OCI-LY7 (cell line): ENCODE results near the gene ELF2. TPM values are rescaled to one million over a fixed set of nuclear protein-coding genes. Genes with fewer than 3 reads are reported as not detected.
"Not testable (repeated sequence)": the region's sequence is repeated elsewhere in the genome, so short reads cannot be mapped to it uniquely, and the experiment has no call there.

Source experiments
- BruUV-seq: library from RNA; stranded (reverse); fragments of 400-500 nt; replicated peaks from 2 replicates; lab custom pipeline; 2021; lab: Mats Ljungman, UMichigan
- CTCF ChIA-PET: fragments of 300-600 bp; sonication (Branson Sonifier 250); formaldehyde crosslinking; loops from one replicate; lab custom pipeline; 2022; ENCODE audit warnings: antibody characterized with exemption; ENCODE audit not compliant: unreplicated experiment; lab: Charles Lee
- POLR2A ChIA-PET: fragments of 300-600 bp; sonication (Branson Sonifier 250); formaldehyde crosslinking; loops from one replicate; lab custom pipeline; 2022; ENCODE audit warnings: antibody characterized with exemption; lab: Charles Lee
- DNase-seq: peaks from one replicate; pipeline ENCODE4 v3.0.0-alpha.2; 2015; ENCODE audit warnings: low spot score
- H2AFZ ChIP-seq: fragments of 200-600 bp; sonication (generic), shearing (Covaris generic); 2 replicates; pipeline ENCODE4 v1.6.1; 2014; ENCODE audit warnings: mild to moderate bottlenecking, antibody characterized with exemption, low read length, moderate library complexity
- H3K27ac ChIP-seq: fragments of 200-600 bp; sonication (generic); 2 replicates; pipeline ENCODE4 v1.5.1; 2014; ENCODE audit warnings: mixed run types, low read depth, mild to moderate bottlenecking, moderate library complexity, low read length, inconsistent platforms; ENCODE audit not compliant: poor library complexity, severe bottlenecking
- H3K36me3 ChIP-seq: fragments of 200-600 bp; sonication (generic); 2 replicates; pipeline ENCODE4 v1.6.1; 2014; ENCODE audit warnings: mild to moderate bottlenecking, antibody characterized with exemption, low read length, moderate library complexity, mixed read lengths; ENCODE audit not compliant: insufficient read depth
- H3K4me1 ChIP-seq: fragments of 200-600 bp; sonication (generic); 2 replicates; pipeline ENCODE4 v1.5.1; 2014; ENCODE audit warnings: mild to moderate bottlenecking, low read length; ENCODE audit not compliant: insufficient read depth, poor library complexity, severe bottlenecking
- H3K4me2 ChIP-seq: fragments of 200-600 bp; sonication (generic); 2 replicates; pipeline ENCODE4 v1.6.1; 2014; ENCODE audit warnings: mild to moderate bottlenecking, low read length
- H3K4me3 ChIP-seq: fragments of 200-600 bp; sonication (generic); 2 replicates; pipeline ENCODE4 v1.5.1; 2014; ENCODE audit warnings: mild to moderate bottlenecking, low read depth, low read length; ENCODE audit not compliant: poor library complexity, severe bottlenecking
- H3K79me2 ChIP-seq: fragments of 200-600 bp; sonication (generic); 2 replicates; pipeline ENCODE4 v1.6.1; 2016; ENCODE audit warnings: low read depth, mild to moderate bottlenecking, low read length, moderate library complexity, mixed read lengths; ENCODE audit not compliant: insufficient read depth
- H3K9me2 ChIP-seq: fragments of 200-600 bp; sonication (generic); 2 replicates; pipeline ENCODE4 v1.6.1; 2016; ENCODE audit warnings: mild to moderate bottlenecking, low read length, mixed read lengths; ENCODE audit not compliant: insufficient read depth
- H3K9me3 ChIP-seq: fragments of 200-600 bp; sonication (generic); 2 replicates; pipeline ENCODE4 v1.6.1; 2014; ENCODE audit warnings: mild to moderate bottlenecking, mixed run types, low read length, mixed read lengths
- H4K20me1 ChIP-seq: fragments of 200-600 bp; sonication (generic); 2 replicates; pipeline ENCODE4 v1.6.1; 2014; ENCODE audit warnings: mild to moderate bottlenecking, antibody characterized with exemption, low read length, moderate library complexity, mixed read lengths; ENCODE audit not compliant: insufficient read depth
- CTCF ChIP-seq: fragments of 200-600 bp; sonication (generic); conservative IDR thresholded peaks from 2 replicates; pipeline ENCODE4 v1.5.1; 2014; ENCODE audit warnings: mild to moderate bottlenecking, antibody characterized with exemption, low read length, moderate library complexity, mixed read lengths
- EZH2phosphoT487 ChIP-seq: fragments of 200-600 bp; sonication (generic); IDR thresholded peaks from 2 replicates; pipeline ENCODE4 v1.6.1; 2018; ENCODE audit warnings: low read depth, borderline replicate concordance, mild to moderate bottlenecking, mixed run types, antibody characterized with exemption, low read length, moderate library complexity, mixed read lengths
- intact Hi-C: fragments of 100-400 bp; cut with micrococcal nuclease; formaldehyde crosslinking; loops from one replicate; pipeline ENCODE4 v1.10.0; 2022; ENCODE audit not compliant: unreplicated experiment
- total RNA-seq, 2 experiments: library from RNA; depleted of rRNA in 1 of 2; stranded (reverse); fragments of >200 nt in 1 of 2; shearing (Covaris generic) in 1 of 2; gene quantifications; 2 replicates each; pipeline ENCODE4 v1.2.3, GENCODE V29; 2014 to 2022

Gene ELF2
- total RNA-seq, 2 experiments from 2014 or later: 49.6 to 57.0 TPM

GRCh38 chr4:139214039-139214534 is 37.1 kb upstream of the ELF2 start:
- peak; percentile 94 for DNase-seq
- CTCF ChIA-PET: interaction anchor here (1.0 to 1.5 kb wide), 2 partner anchors 8 to 10 kb away, joined by 3 to 4 read pairs; no protein-coding TSS in a partner anchor
- H3K9me2 ChIP-seq: no peaks in the 10 kb centered on the region
- H3K36me3 ChIP-seq: no peaks in the 10 kb centered on the region
- TF ChIP-seq CTCF: no peak
- TF ChIP-seq EZH2phosphoT487: no peak
- POLR2A ChIA-PET: interaction anchor here (0.6 to 3.5 kb wide), 11 partner anchors 10 to 134 kb away, joined by 3 to 22 read pairs (median 3); partner anchors contain the start of gene NAA15
- H3K27ac ChIP-seq: peak overlapping the region; percentile 82
- H2AFZ ChIP-seq: peak overlapping the region; percentile 73
- H3K79me2 ChIP-seq: no peaks in the 10 kb centered on the region
- H3K4me3 ChIP-seq: peak overlapping the region; percentile 11
- H3K9me3 ChIP-seq: no peaks in the 10 kb centered on the region
- BruUV-seq: no TSS peak
- intact Hi-C loops: no loop called here
- H3K4me1 ChIP-seq: peaks cover 37% of the 10 kb centered on the region
- H4K20me1 ChIP-seq: no peaks in the 10 kb centered on the region
- peak overlapping the region; percentile 64 for H3K4me2 ChIP-seq

- H3K36me3 ChIP-seq, H3K79me2 ChIP-seq, H3K9me3 ChIP-seq, H3K9me2 ChIP-seq, DNase-seq, H4K20me1 ChIP-seq, intact Hi-C loops, BruUV-seq: not testable (repeated sequence)
- CTCF ChIA-PET: interaction anchor here (1.0 kb wide), 1 partner anchor 9 kb away, joined by 4 read pairs; no protein-coding TSS in a partner anchor
- Histone ChIP-seq H2AFZ (peak overlapping the region; percentile 73), H3K4me3 (peak overlapping the region; percentile 2), H3K27ac (peak overlapping the region; percentile 82), H3K4me1 (peaks cover 41% of the 10 kb centered on the region), H3K4me2 (peak overlapping the region; percentile 64)
- POLR2A ChIA-PET: interaction anchor here (0.6 to 3.5 kb wide), 9 partner anchors 10 to 133 kb away, joined by 3 to 22 read pairs (median 4); partner anchors contain the start of gene NAA15
These were observed 36.6 kb upstream of the ELF2 start for GRCh38 chr4:139213633-139214032.

- POLR2A ChIA-PET: interaction anchor here (0.9 to 3.2 kb wide), 2 partner anchors 15 to 36 kb away, joined by 3 to 22 read pairs; partner anchors contain the start of gene ELF2
- no peak for TF ChIP-seq EZH2phosphoT487
- no peak for TF ChIP-seq CTCF
- no peak for DNase-seq
- Histone ChIP-seq H3K9me2 (no peaks in the 10 kb centered on the region), H4K20me1 (no peaks in the 10 kb centered on the region), H3K4me3 (no peak overlapping the region), H3K27ac (peak overlapping the region; percentile 82), H3K9me3 (no peaks in the 10 kb centered on the region), H3K4me1 (peaks cover 47% of the 10 kb centered on the region), H3K79me2 (no peaks in the 10 kb centered on the region), H3K36me3 (no peaks in the 10 kb centered on the region), H2AFZ (peak overlapping the region; percentile 73; the same call in 1 of the 2 replicates), H3K4me2 (no peak overlapping the region)
- BruUV-seq: no TSS peak
- CTCF ChIA-PET: no interaction called here
- intact Hi-C loops: no loop called here
These were observed 35.9 kb upstream of the ELF2 start for GRCh38 chr4:139212900-139213299.
